HG02981 (cell line): ENCODE results near the gene RAB40AL.
A peak's percentile ranks its signal among the peaks of the same experiment; 100 is the strongest.
"Not testable (repeated sequence)": the region's sequence is repeated elsewhere in the genome, so short reads cannot be mapped to it uniquely, and the experiment has no call there.

ENCODE experiments used
- ATAC-seq: cut with Tn5 transposase; IDR thresholded peaks from one replicate; pipeline ENCODE4 v1.9.1; 2021; ENCODE audit warnings: mild to moderate bottlenecking, moderate library complexity; ENCODE audit not compliant: unreplicated experiment

RAB40AL gene

GRCh38 chrX:102936972-102937371 is at the start of gene RAB40AL:
RAB40AL (plus strand) TSS chrX:102937272; CDS start chrX:102937319, 47 bp downstream.
- ATAC-seq: not testable (repeated sequence)

GRCh38 chrX:102887687-102888086 is 49.4 kb upstream of the RAB40AL start:
- no peak for ATAC-seq

DNA sequence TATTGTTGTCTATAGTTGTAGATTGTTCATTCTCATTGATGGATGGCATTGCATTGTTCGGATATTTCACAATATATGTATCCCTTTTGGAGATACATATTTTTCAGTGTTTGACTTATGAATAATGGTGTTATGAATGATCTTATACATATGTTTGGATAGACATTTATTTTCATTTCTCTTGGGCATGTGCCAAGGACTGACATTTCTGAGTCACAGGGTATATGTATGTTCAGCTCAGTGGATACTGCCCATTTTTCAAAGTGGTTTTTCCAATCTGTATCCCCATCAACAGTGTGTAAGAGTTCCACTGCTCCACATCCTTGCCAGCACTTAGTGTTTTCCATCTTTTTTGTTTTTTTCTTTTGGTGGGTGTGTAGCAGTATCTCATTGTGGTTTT is 45.0 kb upstream of the RAB40AL start:
- ATAC-seq: no peak

DNA sequence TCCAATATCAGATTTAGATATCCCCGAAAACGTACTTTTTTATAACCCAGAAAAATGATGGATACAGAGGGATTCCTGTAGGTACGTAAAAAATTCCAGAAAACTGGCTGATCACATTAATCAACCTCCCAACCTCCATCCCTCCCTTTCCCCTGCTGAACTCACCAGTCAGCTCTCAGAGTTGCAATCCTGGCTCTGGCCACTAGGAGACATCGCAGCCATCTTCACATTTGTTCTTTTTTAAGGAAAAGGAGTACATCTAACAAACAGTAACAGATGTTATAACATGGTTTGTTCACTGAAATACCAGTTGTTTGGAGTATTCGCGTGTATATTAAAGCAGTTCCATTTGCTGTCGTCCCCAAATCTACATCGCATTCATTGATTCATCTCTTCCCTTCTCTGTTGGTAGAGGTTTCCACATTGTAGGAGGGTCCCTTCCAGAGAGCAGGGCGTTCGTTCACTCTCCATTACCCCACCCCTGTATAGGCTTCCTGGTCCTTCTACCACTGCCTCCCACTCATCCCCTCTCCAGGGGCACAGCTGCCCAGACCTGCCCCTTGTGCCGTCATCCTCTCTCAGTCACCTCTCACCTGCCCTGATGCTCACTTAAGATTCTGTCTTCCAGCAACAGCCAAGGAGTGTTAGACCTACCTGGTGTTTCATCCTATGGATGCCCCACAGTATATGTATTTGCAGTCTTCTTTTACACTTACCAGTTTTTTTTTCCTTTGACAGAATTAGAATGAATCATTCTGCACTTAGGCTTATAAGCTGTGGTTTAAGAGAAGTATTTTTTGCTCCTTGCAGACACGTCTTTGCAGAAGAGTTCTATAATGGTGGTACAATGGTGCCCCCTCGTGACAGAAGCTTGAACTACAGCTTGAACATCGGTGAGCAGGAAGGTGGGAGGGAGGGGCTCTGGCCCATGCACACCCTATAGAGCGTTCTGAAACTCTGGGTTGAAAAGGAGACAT is 36.8 kb upstream of the RAB40AL start:
- peak; percentile 90 for ATAC-seq

- ATAC-seq: no peak
Measured at GRCh38 chrX:102902355-102902754, 34.7 kb upstream of the RAB40AL start.

- no peak for ATAC-seq
Measured at GRCh38 chrX:102930990-102931756, 5.9 kb upstream of the RAB40AL start.

DNA sequence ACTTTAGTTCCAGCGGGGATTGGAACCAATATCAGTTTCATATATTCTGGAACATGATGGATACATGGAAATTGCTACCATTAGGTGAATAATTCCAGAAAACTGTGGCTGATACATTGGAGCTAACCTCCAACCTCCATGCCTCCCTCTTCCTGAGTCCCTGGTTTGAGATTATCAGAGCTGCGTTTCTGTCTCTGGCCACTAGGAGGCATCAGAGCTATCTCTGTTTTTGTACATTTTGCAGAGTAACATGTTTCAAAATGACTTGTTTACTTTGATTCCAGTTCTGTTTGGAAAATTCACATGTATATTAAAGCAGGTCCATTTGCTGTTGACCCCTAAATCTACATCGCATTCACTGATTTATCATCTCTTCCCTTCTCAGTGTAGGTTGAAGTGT is 2.4 kb upstream of the RAB40AL start:
- ATAC-seq: no peak

- peak; percentile 79 for ATAC-seq
Measured at GRCh38 chrX:102950908-102951866, 14.1 kb downstream of the RAB40AL start.

- no peak for ATAC-seq
Measured at GRCh38 chrX:102957751-102958150, 20.7 kb downstream of the RAB40AL start.

- no peak for ATAC-seq
Measured at GRCh38 chrX:102958794-102959193, 21.7 kb downstream of the RAB40AL start.

- ATAC-seq: no peak
Measured at GRCh38 chrX:102959471-102959870, 22.4 kb downstream of the RAB40AL start.

DNA sequence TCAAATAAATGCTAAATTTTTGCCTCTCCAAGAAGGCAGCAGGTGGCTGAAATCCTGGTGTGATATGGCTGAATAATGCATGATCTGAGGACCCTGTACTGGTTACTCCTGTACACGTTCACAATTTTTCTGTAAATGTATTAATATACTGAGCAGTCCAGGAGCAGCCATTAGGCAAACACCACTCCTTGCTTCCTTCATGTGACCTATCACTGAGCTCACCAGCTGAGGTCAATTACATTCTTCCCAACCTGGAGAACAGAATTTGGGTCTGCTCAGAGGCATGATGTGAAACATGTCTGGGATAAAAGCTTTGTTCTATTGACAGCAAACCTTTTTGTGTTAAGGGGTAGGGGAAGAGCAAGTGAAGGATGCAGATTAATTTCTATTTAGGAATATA is 26.9 kb downstream of the RAB40AL start:
- no peak for ATAC-seq

DNA sequence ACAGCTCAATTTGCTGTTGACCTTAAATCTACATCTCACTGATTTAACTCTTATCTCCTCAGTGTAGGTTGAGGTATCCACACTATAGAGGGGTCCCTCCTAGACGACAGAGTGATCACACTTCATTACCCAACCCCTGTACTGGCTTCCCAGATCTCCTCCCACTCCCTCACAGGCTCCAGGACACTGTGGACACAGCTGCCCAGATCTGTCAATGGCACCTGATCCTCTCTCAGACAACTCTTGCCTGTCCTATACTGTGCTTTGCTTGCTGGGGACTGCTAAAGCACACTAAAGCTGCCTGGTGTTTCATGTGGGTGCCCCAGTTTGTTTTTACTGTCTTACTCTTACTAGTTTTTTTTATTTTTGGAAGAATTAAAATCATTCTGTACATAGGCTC is 27.9 kb downstream of the RAB40AL start:
- ATAC-seq: no peak

DNA sequence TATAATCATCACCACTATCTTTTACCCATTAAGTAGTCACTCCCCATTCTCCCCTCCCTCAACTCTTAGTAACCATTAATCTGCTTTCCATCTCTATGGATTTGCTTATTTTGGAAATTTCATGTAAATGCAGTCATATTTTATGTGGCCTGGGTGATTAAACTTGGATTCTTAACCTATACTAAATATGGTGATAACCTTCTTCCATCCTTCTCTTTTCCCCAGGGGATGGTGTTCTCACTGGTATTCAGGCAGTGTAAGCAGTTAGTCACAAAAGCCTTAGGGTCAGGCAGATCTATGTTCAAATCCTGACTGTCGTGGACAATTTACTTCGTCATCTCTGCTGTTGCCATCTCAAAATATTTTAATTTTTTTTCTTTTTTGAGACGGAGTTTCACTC is 29.6 kb downstream of the RAB40AL start:
- ATAC-seq: no peak

DNA sequence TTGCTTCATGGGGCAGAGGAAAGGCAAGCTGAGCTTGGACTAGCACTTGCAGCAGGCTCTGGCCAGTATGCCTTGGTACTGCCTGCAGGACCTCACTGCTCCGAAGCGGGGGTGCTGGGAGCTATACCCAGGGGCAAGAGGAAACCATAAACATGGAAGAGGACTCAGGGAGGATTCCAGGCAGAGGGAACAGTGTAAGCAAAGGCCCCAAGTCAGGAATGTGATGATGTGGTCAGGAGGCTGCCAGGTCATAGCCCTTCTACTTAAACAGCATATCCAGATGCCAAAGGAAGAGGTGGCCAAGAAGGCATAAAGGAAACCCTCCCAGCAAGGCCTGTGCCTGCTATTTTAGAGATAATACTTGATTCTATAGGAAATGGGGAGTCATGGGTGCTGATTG is 31.1 kb downstream of the RAB40AL start:
- ATAC-seq: no peak

- ATAC-seq: not testable (repeated sequence)
Measured at GRCh38 chrX:102971536-102971935, 34.5 kb downstream of the RAB40AL start.

DNA sequence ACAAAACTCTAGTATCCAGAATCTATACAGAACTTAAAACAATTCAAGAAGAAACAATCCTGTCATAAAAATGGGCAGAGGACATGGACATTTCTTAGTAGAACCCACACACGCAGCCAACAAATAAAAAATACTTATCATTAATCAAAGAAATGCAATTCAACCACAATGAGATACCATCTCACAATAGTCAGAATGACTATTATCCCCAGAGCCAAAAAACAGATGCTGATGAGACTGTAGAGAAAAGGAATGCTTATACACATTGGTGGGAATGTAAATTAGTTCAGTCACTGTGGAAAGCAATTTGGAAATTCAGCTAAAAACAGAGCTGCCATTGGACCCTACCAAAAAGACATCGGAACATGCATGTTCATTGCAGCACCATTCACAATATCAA is 37.9 kb downstream of the RAB40AL start:
- no peak for ATAC-seq

DNA sequence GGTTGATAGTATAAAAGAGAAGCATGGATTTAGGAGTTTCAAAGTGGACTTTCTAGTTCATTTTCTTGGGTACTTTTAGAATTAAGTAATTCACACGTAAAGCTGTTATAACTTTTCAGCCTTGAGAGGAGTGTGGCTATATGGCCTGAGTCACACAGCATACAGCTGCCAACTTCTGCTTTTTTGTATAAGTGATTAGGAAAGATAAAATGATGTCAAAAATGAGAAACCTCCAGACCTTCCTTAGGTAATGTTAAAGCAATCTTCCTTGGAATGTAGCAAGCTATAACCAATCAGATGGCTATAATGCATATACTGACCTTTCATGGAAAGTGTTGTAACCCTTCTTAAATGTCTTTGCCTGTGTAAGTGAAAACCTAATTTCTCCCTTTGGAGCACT is 39.2 kb downstream of the RAB40AL start:
- no peak for ATAC-seq

- no peak for ATAC-seq
Measured at GRCh38 chrX:102976793-102977495, 39.9 kb downstream of the RAB40AL start.

DNA sequence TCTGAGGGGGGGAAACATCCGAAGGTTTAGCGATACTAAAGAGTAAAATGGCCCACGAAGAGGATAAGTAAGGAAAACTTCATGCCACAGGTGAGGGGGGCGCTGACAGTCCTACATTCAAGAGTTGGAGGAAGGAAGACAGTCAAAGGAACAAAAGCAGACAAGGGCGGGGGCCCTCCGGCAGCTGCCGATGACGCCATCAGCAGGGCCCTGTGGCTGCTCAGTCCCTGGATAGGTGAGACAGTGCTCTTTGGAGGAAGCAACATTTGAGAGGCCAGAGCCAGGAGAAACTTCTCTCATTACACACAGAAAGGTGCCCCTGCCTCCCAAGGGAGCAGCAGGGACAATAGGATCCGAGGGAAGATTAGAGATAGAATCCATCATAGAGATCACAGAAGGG is 41.5 kb downstream of the RAB40AL start:
- ATAC-seq: no peak
